NT2/D1 (cell line): ENCODE data around the gene VPS33A.

ENCODE experiments used
- DNase-seq: peaks from one replicate; pipeline ENCODE4 v3.0.0-alpha.2; 2011; ENCODE audit warnings: low read depth, low spot score
- H3K27me3 ChIP-seq: 2 replicates; pipeline ENCODE4 v1.6.0; 2011; ENCODE audit warnings: mild to moderate bottlenecking; ENCODE audit not compliant: insufficient read length, insufficient read depth
- H3K36me3 ChIP-seq: 2 replicates; pipeline ENCODE4 v1.6.1; 2011; ENCODE audit warnings: mild to moderate bottlenecking, low read length, mixed read lengths; ENCODE audit not compliant: insufficient read depth, insufficient read length
- H3K4me1 ChIP-seq: 2 replicates; pipeline ENCODE4 v1.5.1; 2011; ENCODE audit not compliant: insufficient read depth, insufficient read length
- H3K4me3 ChIP-seq: 2 replicates; pipeline ENCODE4 v1.5.1; 2011; ENCODE audit warnings: low read depth; ENCODE audit not compliant: insufficient read length
- H3K9ac ChIP-seq: 2 replicates; pipeline ENCODE4 v1.6.0; 2011; ENCODE audit warnings: low read depth; ENCODE audit not compliant: insufficient read length
- H3K9me3 ChIP-seq: 2 replicates; pipeline ENCODE4 v1.5.1; 2011; ENCODE audit warnings: mild to moderate bottlenecking, low read length; ENCODE audit not compliant: insufficient read depth
- SUZ12 ChIP-seq: IDR thresholded peaks from 2 replicates; pipeline ENCODE4 v1.6.1; 2011; ENCODE audit not compliant: insufficient read length, insufficient read depth; ENCODE audit errors: extremely low read depth
- YY1 ChIP-seq: IDR thresholded peaks from 2 replicates; pipeline ENCODE4 v1.6.1; 2011; ENCODE audit not compliant: insufficient read length, insufficient read depth
- ZNF274 ChIP-seq: IDR thresholded peaks from 2 replicates; pipeline ENCODE4 v1.6.1; 2011; ENCODE audit warnings: mild to moderate bottlenecking, low read depth, low read length

VPS33A gene

GRCh38 chr12:122185494-122186082 lies 80.7 kb downstream of the VPS33A start:
- Histone ChIP-seq H3K9ac (no peak overlapping the region), H3K4me1 (peaks cover 3% of the 10 kb centered on the region), H3K9me3 (no peaks in the 10 kb centered on the region), H3K27me3 (peaks cover 28% of the 10 kb centered on the region), H3K36me3 (no peaks in the 10 kb centered on the region), H3K4me3 (no peak overlapping the region)
- DNase-seq, result no peak
- TF ChIP-seq ZNF274 (no peak), YY1 (no peak), SUZ12 (no peak)

- H3K4me1 ChIP-seq, result peaks cover 3% of the 10 kb centered on the region
- H3K9ac ChIP-seq, result no peak overlapping the region
- H3K27me3 ChIP-seq, result peaks cover 28% of the 10 kb centered on the region
- no peaks in the 10 kb centered on the region for H3K36me3 ChIP-seq
- no peak for TF ChIP-seq SUZ12
- DNase-seq, result no peak
- H3K9me3 ChIP-seq, result no peaks in the 10 kb centered on the region
- no peak overlapping the region for H3K4me3 ChIP-seq
Measured at GRCh38 chr12:122185079-122185478, 81.2 kb downstream of the VPS33A start.

GRCh38 chr12:122184517-122184916 lies 81.8 kb downstream of the VPS33A start:
- Histone ChIP-seq H3K4me3 (no peak overlapping the region), H3K27me3 (peaks cover 28% of the 10 kb centered on the region), H3K36me3 (no peaks in the 10 kb centered on the region), H3K9ac (no peak overlapping the region), H3K4me1 (peaks cover 3% of the 10 kb centered on the region), H3K9me3 (no peaks in the 10 kb centered on the region)
- TF ChIP-seq ZNF274 (no peak), YY1 (no peak), SUZ12 (no peak)
- no peak for DNase-seq

- peaks cover 28% of the 10 kb centered on the region for H3K27me3 ChIP-seq
- no peaks in the 10 kb centered on the region for H3K36me3 ChIP-seq
- no peak overlapping the region for H3K4me3 ChIP-seq
- H3K4me1 ChIP-seq, result peaks cover 3% of the 10 kb centered on the region
- H3K9ac ChIP-seq, result no peak overlapping the region
- TF ChIP-seq SUZ12 (no peak), YY1 (no peak), ZNF274 (no peak)
- DNase-seq, result no peak
- no peaks in the 10 kb centered on the region for H3K9me3 ChIP-seq
Measured at GRCh38 chr12:122183588-122183940, 82.7 kb downstream of the VPS33A start.

- H3K27me3 ChIP-seq, result peaks cover 28% of the 10 kb centered on the region
Measured at GRCh38 chr12:122182887-122183587, 83.3 kb downstream of the VPS33A start, which contains the start of gene LRRC43. LRRC43 (plus strand) TSS chr12:122183123; CDS start chr12:122183145, 22 bp downstream.

More at GRCh38 chr12:122182887-122183587, 83.3 kb downstream of the VPS33A start, which contains the start of gene LRRC43:
- TF ChIP-seq SUZ12 (no peak), ZNF274 (no peak)
- H3K4me3 ChIP-seq, result peak within 1 kb of the TSS; percentile 58
- peak within 1 kb of the TSS; percentile 56 for H3K9ac ChIP-seq
- H3K9me3 ChIP-seq, result no peaks in the 10 kb centered on the region
- no peak for DNase-seq
- peaks cover 3% of the 10 kb centered on the region for H3K4me1 ChIP-seq
- H3K36me3 ChIP-seq, result no peaks in the 10 kb centered on the region
